Activated CD8-positive, alpha-beta memory T cell treated with anti-CD3 and anti-CD28 coated beads, Interleukin-2, amount 10 ng/mL, durations not matched to agents 7 days and 5 days (primary cell): ENCODE results near the gene MCL1. TPM values are rescaled to one million over a fixed set of nuclear protein-coding genes. Genes with fewer than 3 reads are reported as not detected.
A peak's percentile ranks its signal among the peaks of the same experiment; 100 is the strongest.

Experiments used
- ATAC-seq: fragments of 150-1000 bp; cut with Tn5 transposase; one replicate; pipeline ENCODE4 v1.10.0; 2021; ENCODE audit warnings: moderate library complexity
- CTCF ChIA-PET: fragments of 350-600 bp; sonication (Branson Sonifier 250); formaldehyde crosslinking; loops from one replicate; lab custom pipeline; 2021; ENCODE audit warnings: antibody characterized with exemption; lab: Charles Lee
- DNase-seq: peaks from one replicate; pipeline ENCODE4 v3.0.0-alpha.2; 2020
- H3K27ac Mint-ChIP-seq: one replicate; pipeline ENCODE4 v1.8.0; 2021; ENCODE audit warnings: mild to moderate bottlenecking, mixed read lengths
- H3K27me3 Mint-ChIP-seq: one replicate; pipeline ENCODE4 v1.8.0; 2021; ENCODE audit warnings: mixed read lengths
- H3K36me3 Mint-ChIP-seq: one replicate; pipeline ENCODE4 v1.8.0; 2021; ENCODE audit warnings: mild to moderate bottlenecking, mixed read lengths
- H3K4me1 Mint-ChIP-seq: one replicate; pipeline ENCODE4 v1.8.0; 2021; ENCODE audit warnings: mixed read lengths
- H3K4me3 Mint-ChIP-seq: one replicate; pipeline ENCODE4 v1.8.0; 2021; ENCODE audit warnings: mild to moderate bottlenecking, moderate library complexity, mixed read lengths
- H3K9me3 Mint-ChIP-seq: one replicate; pipeline ENCODE4 v1.8.0; 2022; ENCODE audit warnings: low read depth, mixed read lengths
- total RNA-seq, 2 experiments: library from RNA; stranded (reverse); gene quantifications; one replicate each; pipeline ENCODE4 v1.2.3, GENCODE V29; 2021

MCL1 gene
- total RNA-seq, 2 experiments from 2014 or later = 373 to 408 TPM

DNA sequence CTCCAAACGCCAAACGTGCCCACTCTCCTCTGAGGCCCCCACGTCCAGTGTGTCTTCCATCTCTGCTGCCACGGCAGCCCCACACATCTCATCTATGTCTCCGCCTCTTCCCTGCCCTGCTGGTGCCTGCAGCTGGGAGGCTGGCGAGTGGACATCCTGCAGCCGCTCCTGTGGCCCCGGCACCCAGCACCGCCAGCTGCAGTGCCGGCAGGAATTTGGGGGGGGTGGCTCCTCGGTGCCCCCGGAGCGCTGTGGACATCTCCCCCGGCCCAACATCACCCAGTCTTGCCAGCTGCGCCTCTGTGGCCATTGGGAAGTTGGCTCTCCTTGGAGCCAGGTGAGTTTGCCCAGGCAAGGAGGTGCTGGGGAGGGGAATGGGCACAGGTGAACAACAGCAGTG lies 21.6 kb downstream of the MCL1 start:
- H3K4me3 Mint-ChIP-seq = no peak overlapping the region
- peaks cover 20% of the 10 kb centered on the region for H3K4me1 Mint-ChIP-seq
- ATAC-seq (no peak), DNase-seq (no peak)
- no peaks in the 10 kb centered on the region for H3K36me3 Mint-ChIP-seq
- H3K9me3 Mint-ChIP-seq = no peaks in the 10 kb centered on the region
- CTCF ChIA-PET = interaction anchor here (1.3 to 12.0 kb wide), 7 partner anchors 10 to 303 kb away, joined by 4 to 297 read pairs (median 30); partner anchors contain the start of genes ADAMTSL4, ENSA and MCL1
- no peaks in the 10 kb centered on the region for H3K27me3 Mint-ChIP-seq
- H3K27ac Mint-ChIP-seq = no peak overlapping the region

DNA sequence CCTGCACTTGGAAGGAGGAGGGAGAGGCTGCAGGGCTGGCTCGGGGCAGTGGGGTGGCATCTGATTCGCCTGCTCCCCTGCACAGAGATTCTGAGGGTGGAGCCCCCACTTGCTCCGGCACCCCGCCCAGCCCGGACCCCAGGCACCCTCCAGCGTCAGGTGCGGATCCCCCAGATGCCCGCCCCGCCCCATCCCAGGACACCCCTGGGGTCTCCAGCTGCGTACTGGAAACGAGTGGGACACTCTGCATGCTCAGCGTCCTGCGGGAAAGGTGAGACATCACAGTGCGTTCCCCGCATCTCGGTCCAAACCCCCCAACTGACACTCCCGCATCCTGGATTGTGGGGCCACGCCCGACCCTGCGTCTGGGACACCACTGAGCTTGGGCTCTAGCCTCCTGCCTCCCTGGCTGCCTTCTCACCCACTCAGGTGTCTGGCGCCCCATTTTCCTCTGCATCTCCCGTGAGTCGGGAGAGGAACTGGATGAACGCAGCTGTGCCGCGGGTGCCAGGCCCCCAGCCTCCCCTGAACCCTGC lies 22.3 kb downstream of the MCL1 start:
- Mint-ChIP-seq H3K4me1 (peaks cover 22% of the 10 kb centered on the region), H3K27ac (no peak overlapping the region), H3K4me3 (no peak overlapping the region), H3K36me3 (no peaks in the 10 kb centered on the region), H3K27me3 (no peaks in the 10 kb centered on the region), H3K9me3 (no peaks in the 10 kb centered on the region)
- DNase-seq = no peak
- no peak for ATAC-seq
- CTCF ChIA-PET = interaction anchor here (1.3 to 12.0 kb wide), 6 partner anchors 17 to 302 kb away, joined by 4 to 297 read pairs (median 34); partner anchors contain the start of genes ENSA and MCL1

GRCh38 chr1:150555971-150556865 lies 23.2 kb downstream of the MCL1 start:
- no peak for ATAC-seq
- Mint-ChIP-seq H3K27me3 (peaks cover 4% of the 10 kb centered on the region), H3K4me3 (no peak overlapping the region), H3K36me3 (no peaks in the 10 kb centered on the region), H3K9me3 (no peaks in the 10 kb centered on the region), H3K27ac (no peak overlapping the region), H3K4me1 (peaks cover 26% of the 10 kb centered on the region)
- CTCF ChIA-PET = interaction anchor here (1.4 to 11.1 kb wide), 2 partner anchors 23 to 58 kb away, joined by 4 to 297 read pairs; no protein-coding TSS in a partner anchor
- no peak for DNase-seq

DNA sequence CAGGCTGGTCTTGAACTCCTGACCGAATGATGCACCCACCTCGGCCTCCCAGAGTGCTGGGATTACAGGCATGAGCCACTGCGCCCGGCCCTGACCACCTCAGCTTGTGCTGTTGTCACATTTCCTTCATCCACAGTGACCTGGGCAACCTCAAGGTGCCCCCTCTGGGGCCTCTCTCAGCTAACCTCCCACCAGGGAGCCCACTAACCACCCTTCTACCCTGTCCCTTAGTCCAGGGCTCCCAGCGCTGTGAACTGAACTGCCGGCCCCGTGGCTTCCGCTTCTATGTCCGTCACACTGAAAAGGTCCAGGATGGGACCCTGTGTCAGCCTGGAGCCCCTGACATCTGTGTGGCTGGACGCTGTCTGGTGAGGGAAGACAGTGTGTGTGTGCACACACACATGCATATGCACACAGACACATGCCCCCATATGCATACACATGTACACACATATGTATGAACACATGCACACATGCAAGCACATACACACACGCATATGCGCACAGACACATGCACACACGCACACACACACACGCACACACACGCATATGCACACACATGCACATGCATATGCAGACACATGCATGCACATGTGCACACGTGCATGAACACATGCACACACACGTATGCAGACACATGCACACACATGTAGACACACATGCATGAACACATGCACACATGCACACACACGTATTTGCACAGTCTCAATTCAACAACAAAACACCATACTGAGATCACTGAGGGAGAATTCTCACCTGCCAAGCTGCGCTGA lies 24.0 kb downstream of the MCL1 start:
- no peak for ATAC-seq
- CTCF ChIA-PET = interaction anchor here (11.1 kb wide), 1 partner anchor 59 kb away, joined by 297 read pairs; no protein-coding TSS in a partner anchor
- no peak for DNase-seq
- H3K4me1 Mint-ChIP-seq = peaks cover 24% of the 10 kb centered on the region
- H3K9me3 Mint-ChIP-seq = no peaks in the 10 kb centered on the region
- H3K27ac Mint-ChIP-seq = no peak overlapping the region
- peaks cover 13% of the 10 kb centered on the region for H3K27me3 Mint-ChIP-seq
- no peak overlapping the region for H3K4me3 Mint-ChIP-seq
- no peaks in the 10 kb centered on the region for H3K36me3 Mint-ChIP-seq

DNA sequence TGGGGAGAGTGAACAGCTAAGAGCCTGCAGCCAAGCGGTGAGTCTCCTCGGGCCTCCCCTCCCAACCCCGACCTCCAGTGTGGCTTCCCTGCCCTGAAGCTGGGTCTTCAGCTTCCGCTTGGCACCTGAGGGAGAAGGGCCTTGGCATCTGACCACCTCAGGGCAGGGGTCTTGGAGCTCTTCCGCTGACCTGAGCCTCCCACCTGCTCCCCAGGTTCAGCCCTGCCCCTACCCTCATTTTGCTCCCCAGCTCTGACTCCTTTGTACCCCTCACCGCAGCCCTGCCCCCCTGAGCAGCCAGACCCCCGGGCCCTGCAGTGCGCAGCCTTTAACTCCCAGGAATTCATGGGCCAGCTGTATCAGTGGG lies 25.3 kb downstream of the MCL1 start:
- no peak overlapping the region for H3K27ac Mint-ChIP-seq
- CTCF ChIA-PET = interaction anchor here (1.0 kb wide), 1 partner anchor 62 kb away, joined by 3 read pairs; no protein-coding TSS in a partner anchor
- peaks cover 21% of the 10 kb centered on the region for H3K4me1 Mint-ChIP-seq
- peaks cover 20% of the 10 kb centered on the region for H3K27me3 Mint-ChIP-seq
- H3K4me3 Mint-ChIP-seq = no peak overlapping the region
- no peaks in the 10 kb centered on the region for H3K36me3 Mint-ChIP-seq
- H3K9me3 Mint-ChIP-seq = no peaks in the 10 kb centered on the region
- DNase-seq = no peak
- no peak for ATAC-seq

DNA sequence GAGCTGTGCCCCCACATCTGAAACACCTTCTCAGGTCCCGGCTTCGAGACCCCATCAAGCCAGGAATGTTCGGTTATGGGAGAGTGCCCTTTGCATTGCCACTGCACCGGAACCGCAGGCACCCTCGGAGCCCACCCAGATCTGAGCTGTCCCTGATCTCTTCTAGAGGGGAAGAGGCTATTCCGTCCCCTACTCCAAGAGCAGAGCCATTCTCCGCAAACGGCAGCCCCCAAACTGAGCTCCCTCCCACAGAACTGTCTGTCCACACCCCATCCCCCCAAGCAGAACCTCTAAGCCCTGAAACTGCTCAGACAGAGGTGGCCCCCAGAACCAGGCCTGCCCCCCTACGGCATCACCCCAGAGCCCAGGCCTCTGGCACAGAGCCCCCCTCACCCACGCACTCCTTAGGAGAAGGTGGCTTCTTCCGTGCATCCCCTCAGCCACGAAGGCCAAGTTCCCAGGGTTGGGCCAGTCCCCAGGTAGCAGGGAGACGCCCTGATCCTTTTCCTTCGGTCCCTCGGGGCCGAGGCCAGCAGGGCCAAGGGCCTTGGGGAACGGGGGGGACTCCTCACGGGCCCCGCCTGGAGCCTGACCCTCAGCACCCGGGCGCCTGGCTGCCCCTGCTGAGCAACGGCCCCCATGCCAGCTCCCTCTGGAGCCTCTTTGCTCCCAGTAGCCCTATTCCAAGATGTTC lies 25.9 kb downstream of the MCL1 start:
- CTCF ChIA-PET = interaction anchor here (1.0 kb wide), 1 partner anchor 62 kb away, joined by 3 read pairs; no protein-coding TSS in a partner anchor
- Mint-ChIP-seq H3K4me1 (peaks cover 22% of the 10 kb centered on the region), H3K4me3 (no peak overlapping the region), H3K9me3 (no peaks in the 10 kb centered on the region), H3K27me3 (peaks cover 21% of the 10 kb centered on the region), H3K27ac (no peak overlapping the region), H3K36me3 (no peaks in the 10 kb centered on the region)
- ATAC-seq (no peak), DNase-seq (peak; percentile 39)

DNA sequence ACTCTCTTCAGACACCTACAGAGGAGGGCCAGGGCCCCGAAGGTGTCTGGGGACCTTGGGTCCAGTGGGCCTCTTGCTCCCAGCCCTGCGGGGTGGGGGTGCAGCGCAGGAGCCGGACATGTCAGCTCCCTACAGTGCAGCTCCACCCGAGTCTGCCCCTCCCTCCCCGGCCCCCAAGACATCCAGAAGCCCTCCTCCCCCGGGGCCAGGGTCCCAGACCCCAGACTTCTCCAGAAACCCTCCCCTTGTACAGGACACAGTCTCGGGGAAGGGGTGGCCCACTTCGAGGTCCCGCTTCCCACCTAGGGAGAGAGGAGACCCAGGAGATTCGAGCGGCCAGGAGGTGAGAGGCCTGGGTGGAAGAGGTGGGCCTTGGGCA lies 26.5 kb downstream of the MCL1 start:
- Mint-ChIP-seq H3K27ac (peak overlapping the region; percentile 32), H3K9me3 (no peaks in the 10 kb centered on the region)

GRCh38 chr1:150552128-150552910 lies 27.1 kb downstream of the MCL1 start:
- Mint-ChIP-seq H3K27me3 (peaks cover 23% of the 10 kb centered on the region), H3K27ac (peak overlapping the region; percentile 32), H3K4me3 (no peak overlapping the region), H3K36me3 (no peaks in the 10 kb centered on the region), H3K9me3 (no peaks in the 10 kb centered on the region), H3K4me1 (peaks cover 24% of the 10 kb centered on the region)
- ATAC-seq (no peak), DNase-seq (peak; percentile 41)
- CTCF ChIA-PET = interaction anchor here (1.5 to 1.8 kb wide), 2 partner anchors 9 to 36 kb away, joined by 6 to 17 read pairs; partner anchors contain the start of gene FALEC

More for the DNA sequence above, 26.5 kb downstream of the MCL1 start:
- Mint-ChIP-seq H3K36me3 (no peaks in the 10 kb centered on the region), H3K27me3 (peaks cover 23% of the 10 kb centered on the region), H3K4me1 (peaks cover 24% of the 10 kb centered on the region), H3K4me3 (no peak overlapping the region)
- DNase-seq (no peak), ATAC-seq (no peak)
- CTCF ChIA-PET = interaction anchor here (1.0 kb wide), 1 partner anchor 63 kb away, joined by 3 read pairs; no protein-coding TSS in a partner anchor

DNA sequence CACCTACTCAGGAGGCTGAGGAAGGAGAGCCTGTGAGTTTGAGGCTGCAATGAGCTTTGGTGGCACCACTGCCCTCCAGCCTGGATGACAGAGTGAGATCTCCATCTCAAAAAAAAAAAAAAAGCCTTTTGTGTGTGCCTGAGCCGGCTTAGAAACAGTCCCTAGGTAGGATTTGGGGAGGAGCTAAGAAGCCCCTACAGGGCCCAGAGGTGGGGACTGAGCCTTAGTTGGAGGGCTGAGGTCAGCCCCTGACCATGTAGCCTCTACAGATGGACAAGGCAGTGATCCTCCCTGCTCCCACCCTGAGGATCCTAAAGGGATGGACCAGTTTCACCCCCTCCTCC lies 27.7 kb downstream of the MCL1 start:
- Mint-ChIP-seq H3K4me1 (peaks cover 24% of the 10 kb centered on the region), H3K27ac (no peak overlapping the region), H3K36me3 (no peaks in the 10 kb centered on the region), H3K9me3 (no peaks in the 10 kb centered on the region), H3K4me3 (no peak overlapping the region), H3K27me3 (peaks cover 27% of the 10 kb centered on the region)
- no peak for DNase-seq
- CTCF ChIA-PET = interaction anchor here (0.8 to 1.8 kb wide), 5 partner anchors 9 to 58 kb away, joined by 3 to 17 read pairs (median 4); partner anchors contain the start of gene FALEC
- ATAC-seq = no peak

- Mint-ChIP-seq H3K27me3 (peaks cover 32% of the 10 kb centered on the region), H3K4me1 (peaks cover 24% of the 10 kb centered on the region), H3K27ac (no peak overlapping the region), H3K4me3 (no peak overlapping the region), H3K9me3 (no peaks in the 10 kb centered on the region), H3K36me3 (no peaks in the 10 kb centered on the region)
- DNase-seq = no peak
- CTCF ChIA-PET = interaction anchor here (0.8 to 1.8 kb wide), 6 partner anchors 8 to 58 kb away, joined by 3 to 17 read pairs (median 4); partner anchors contain the start of gene FALEC
- no peak for ATAC-seq
These were observed 28.2 kb downstream of the MCL1 start for GRCh38 chr1:150551051-150551783.

DNA sequence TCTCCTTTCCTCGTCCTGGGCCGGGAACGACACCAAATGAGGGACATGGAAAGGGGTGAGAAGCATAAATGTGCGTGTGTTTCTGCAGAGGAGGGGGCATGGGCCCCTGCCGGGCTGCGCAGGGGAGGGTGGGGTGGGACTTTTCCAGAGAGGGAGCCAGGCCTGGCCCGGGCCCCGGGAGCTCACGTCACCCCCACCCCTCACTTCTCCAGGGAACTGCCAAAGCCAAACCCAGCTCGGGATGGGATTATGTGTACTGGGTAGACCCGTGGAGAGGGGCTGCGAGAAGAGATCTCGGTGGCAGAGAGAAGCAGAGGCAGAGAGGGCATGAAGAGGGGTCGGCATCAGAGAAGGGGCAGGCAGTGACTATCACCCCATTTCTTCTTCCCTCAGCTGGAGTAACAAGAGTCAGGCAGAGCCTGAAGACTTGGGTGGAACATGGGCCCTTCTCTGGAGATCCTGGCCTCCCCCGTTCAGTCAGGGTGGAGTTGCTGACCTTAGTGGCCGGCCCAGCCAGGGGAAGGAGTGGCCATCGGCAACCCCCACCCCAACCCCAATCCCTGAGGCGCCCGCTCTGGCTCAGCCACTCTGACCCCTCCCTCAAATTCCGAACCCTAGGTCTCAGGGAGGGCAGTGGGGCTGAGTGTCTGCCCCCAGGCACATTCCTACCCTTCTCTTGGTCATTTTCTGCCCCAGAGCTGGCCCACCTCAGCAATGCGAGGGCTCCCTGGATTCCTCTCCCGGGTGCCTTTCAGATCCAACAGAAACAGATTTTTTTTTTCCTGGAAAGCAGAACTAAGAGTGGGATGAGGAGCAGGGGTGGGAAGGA lies 29.0 kb downstream of the MCL1 start:
- CTCF ChIA-PET = interaction anchor here (0.8 to 1.8 kb wide), 6 partner anchors 9 to 35 kb away, joined by 3 to 17 read pairs (median 4); partner anchors contain the start of gene FALEC
- Mint-ChIP-seq H3K4me3 (no peak overlapping the region), H3K27ac (no peak overlapping the region), H3K9me3 (no peaks in the 10 kb centered on the region), H3K27me3 (peaks cover 37% of the 10 kb centered on the region), H3K36me3 (no peaks in the 10 kb centered on the region), H3K4me1 (peaks cover 24% of the 10 kb centered on the region)
- ATAC-seq (no peak), DNase-seq (no peak)
